ENCODE measurements around the gene UBP1. TPM values are rescaled to one million over a fixed set of nuclear protein-coding genes. Genes with fewer than 3 reads are reported as not detected.
"Not testable (repeated sequence)": the region's sequence is repeated elsewhere in the genome, so short reads cannot be mapped to it uniquely, and the experiment has no call there.

UBP1 gene
- total RNA-seq, 1 experiment from 2014 or later: 106 TPM

DNA sequence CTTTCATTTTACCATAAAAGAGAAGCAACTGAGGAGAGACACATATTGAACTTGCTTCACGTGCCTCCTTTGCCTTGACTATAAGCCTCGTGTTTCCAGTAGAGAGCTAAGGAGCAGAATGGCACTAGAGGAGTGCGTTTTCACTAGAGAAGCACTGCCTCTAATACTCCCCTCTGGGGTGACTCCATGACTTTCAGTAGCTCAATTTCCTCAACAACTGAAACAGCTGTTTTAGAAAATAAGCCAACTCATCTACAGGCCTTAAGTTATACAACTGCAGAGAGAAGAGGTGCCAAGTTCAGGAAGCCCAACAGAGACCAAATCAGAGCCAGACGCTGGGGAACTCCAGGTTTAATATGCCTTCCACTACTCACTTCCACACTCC lies 1.9 kb downstream of the UBP1 start:
- no peak for DNase-seq (ENCODE audit: low spot score)
- in situ Hi-C loops (cut with HindIII; ENCODE audit: low sequenced_read_pairs): no loop called here

- in situ Hi-C loops (cut with HindIII; ENCODE audit: low sequenced_read_pairs): no loop called here
- no peak for DNase-seq (ENCODE audit: low spot score)
These were observed 2.5 kb downstream of the UBP1 start for GRCh38 chr3:33437556-33438283.

DNA sequence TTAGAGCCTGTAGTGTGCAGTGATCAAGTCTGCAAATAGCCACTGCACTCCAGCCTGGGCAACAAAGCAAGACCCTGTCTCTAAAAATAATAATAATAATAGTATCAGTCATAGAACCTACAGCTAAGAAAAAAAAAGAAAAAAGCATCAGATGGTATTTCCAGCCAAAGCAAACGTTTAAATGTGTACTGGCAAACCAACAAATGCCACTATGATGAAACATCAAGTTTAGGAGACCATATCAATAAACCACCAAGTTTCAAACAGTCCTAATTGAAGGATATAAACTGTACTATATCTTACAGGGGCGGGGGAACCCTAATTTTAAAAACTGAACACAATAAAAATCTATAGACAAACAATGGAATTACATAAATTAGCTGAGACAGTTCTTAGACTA lies 6.4 kb downstream of the UBP1 start:
- in situ Hi-C loops (cut with HindIII; ENCODE audit: low sequenced_read_pairs): no loop called here
- DNase-seq (ENCODE audit: low spot score): no peak

DNA sequence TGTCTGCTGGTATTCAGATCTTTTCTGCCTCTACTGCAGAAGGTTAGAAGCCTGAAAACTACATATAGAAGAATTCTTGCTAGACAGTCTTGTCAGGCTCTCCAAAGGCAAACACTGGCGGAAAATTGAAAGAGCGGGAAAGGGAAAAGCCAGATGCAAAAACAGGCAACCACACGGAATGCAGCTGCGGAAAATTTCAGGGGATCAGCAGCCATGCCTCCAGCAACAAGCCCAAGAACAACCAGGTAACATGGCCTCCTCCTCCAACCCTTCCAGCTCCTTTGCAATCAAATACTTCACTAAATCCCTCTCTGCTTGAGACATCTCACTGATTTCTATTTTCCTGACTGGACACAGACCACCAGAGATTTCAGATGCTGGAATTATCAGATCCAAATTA lies 9.6 kb downstream of the UBP1 start:
- DNase-seq (ENCODE audit: low spot score): no peak
- in situ Hi-C loops (cut with HindIII; ENCODE audit: low sequenced_read_pairs): no loop called here

GRCh38 chr3:33430061-33430460 lies 10.1 kb downstream of the UBP1 start:
- in situ Hi-C loops (cut with HindIII; ENCODE audit: low sequenced_read_pairs): no loop called here

DNA sequence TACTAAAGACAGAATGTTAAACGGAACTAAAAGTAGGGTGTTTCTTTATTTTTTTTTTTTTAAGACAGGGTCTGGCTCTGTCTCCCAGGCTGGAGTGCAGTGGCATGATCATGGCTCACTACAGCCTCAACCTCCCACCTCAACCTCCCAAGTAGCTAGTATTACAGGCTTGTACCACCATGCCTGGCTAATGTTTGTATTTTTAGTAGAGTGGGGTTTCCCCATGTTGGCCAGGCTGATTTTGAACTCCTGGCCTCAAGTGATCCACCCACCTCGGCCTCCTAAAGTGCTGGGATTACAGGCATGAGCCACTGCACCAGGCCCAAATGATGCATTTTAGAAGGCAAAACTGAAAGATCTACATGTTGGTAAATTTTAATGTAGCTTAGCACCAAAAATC lies 10.9 kb downstream of the UBP1 start:
- in situ Hi-C loops (cut with HindIII; ENCODE audit: low sequenced_read_pairs); DNase-seq (ENCODE audit: low spot score): not testable (repeated sequence)

More at GRCh38 chr3:33430061-33430460, 10.1 kb downstream of the UBP1 start:
- no peak for DNase-seq (ENCODE audit: low spot score)

DNA sequence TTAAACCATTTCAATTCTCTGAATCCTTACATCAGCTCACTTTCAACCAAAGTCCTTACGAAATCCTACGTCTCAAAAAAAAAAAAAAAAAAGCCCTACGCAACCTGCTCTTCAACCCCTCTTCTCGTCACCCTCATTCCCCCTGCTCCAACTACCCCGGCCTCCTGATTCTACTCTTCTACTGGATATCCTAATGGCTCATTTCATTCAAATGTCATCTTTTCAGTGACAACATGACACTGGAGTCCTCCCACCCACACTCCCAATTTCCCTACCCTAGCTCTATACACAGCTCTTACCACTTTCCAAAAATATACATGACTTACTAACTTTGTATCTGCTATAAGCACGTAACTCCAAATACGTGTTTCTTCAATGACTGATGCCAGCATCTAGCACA lies 11.5 kb downstream of the UBP1 start:
- in situ Hi-C loops (cut with HindIII; ENCODE audit: low sequenced_read_pairs): no loop called here

DNA sequence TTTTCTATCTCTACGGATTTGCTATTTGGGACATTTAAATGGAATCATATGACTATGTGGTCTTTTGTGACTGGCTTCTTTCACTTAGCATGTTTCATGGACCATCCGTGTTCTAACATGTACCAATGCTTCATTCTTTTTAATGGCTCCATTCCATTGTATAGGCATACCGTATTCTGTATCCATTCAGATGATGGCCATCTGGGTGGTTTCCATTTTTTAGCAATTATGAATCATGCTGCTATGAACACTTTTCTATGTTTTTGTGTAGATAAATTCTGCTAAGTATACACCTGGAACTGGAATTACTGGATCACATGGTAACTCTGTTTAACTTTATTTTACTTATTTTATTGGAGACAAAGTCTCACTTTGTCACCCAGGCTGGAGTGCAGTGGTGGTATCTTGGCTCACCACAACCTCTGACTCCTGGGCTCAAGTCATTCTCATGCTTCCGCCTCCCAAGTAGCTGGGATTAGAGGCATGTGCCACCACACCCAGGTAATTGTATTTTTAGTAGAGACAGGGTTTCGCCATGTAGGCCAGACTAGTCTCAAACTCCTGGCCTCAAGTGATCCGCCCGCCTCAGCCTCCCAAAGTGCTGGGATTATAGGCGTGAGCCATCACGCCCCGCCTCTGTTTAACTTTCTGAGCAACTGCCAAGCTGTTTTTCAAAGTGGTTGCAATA lies 13.4 kb downstream of the UBP1 start:
- no peak for DNase-seq (ENCODE audit: low spot score)
- in situ Hi-C loops (cut with HindIII; ENCODE audit: low sequenced_read_pairs): no loop called here

More for the DNA sequence above, 11.5 kb downstream of the UBP1 start:
- no peak for DNase-seq (ENCODE audit: low spot score)

DNA sequence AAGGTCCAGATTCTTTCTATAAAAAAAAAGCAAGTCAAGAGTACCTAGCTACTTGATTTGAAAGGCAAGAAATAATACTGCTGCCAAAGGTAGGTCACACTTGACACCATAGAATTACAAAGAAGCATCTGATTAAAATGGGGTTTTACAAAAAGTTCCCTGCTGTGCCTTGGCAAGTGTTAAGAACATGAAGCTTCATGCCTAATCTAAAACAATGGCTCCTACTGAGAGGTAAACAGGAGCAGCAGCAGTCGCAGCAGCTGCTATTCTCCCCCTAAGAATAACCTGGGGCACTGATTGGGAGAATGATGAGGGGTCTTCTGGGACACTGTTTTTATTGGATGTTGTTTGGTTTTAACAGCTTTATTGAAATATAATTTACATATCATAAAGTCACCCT lies 14.1 kb downstream of the UBP1 start:
- peak; percentile 90 for DNase-seq (ENCODE audit: low spot score)
- in situ Hi-C loops (cut with HindIII; ENCODE audit: low sequenced_read_pairs): no loop called here

DNA sequence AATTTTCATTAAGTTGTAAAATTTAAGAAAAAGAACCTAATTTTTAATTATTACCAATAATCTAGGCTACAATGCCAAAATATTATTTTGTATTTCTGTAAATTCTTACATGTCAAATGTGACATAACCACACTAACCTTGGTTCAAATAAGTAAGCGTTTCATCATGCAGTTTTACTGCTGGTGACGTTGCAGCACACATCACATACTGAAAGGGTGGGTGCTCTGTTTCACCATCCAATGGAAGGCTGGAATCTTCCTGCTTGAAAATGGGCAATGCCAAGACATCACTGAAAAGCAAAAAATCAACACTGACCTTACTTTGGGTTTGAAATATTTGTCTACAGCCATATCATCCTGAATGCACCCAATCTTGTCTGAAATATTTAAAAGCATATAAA lies 14.8 kb downstream of the UBP1 start:
- DNase-seq (ENCODE audit: low spot score): peak; percentile 53
- in situ Hi-C loops (cut with HindIII; ENCODE audit: low sequenced_read_pairs): no loop called here

GRCh38 chr3:33424606-33425452 lies 15.4 kb downstream of the UBP1 start:
- in situ Hi-C loops (cut with HindIII; ENCODE audit: low sequenced_read_pairs): no loop called here
- no peak for DNase-seq (ENCODE audit: low spot score)

DNA sequence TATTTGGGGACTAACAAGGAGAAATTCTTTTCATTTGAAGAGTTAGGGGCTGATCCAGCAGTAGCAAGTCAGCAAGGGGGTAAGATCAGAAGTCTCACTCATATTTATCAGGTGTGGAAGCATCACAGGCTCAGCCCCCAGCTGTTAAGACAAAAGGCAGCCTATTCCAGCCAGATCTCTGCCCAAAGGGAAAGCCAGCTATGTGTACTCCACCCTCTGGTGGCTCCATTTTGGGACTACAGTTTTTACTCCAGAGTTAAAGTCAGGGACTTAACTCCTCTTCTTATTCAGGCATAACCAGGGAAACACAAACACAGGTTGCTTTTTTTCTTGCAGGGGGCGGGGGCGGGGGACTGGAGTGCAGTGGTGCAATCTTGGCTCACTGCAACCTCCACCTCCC lies 19.2 kb downstream of the UBP1 start:
- no peak for DNase-seq (ENCODE audit: low spot score)
- in situ Hi-C loops (cut with HindIII; ENCODE audit: low sequenced_read_pairs): no loop called here

GRCh38 chr3:33419948-33420347 lies 20.3 kb downstream of the UBP1 start:
- DNase-seq (ENCODE audit: low spot score): no peak
- in situ Hi-C loops (cut with HindIII; ENCODE audit: low sequenced_read_pairs): no loop called here

- in situ Hi-C loops (cut with HindIII; ENCODE audit: low sequenced_read_pairs): no loop called here
These were observed 23.0 kb downstream of the UBP1 start for GRCh38 chr3:33417066-33417673.

GRCh38 chr3:33410816-33411215 lies 29.4 kb downstream of the UBP1 start:
- in situ Hi-C loops (cut with HindIII; ENCODE audit: low sequenced_read_pairs); DNase-seq (ENCODE audit: low spot score): not testable (repeated sequence)

More at GRCh38 chr3:33417066-33417673, 23.0 kb downstream of the UBP1 start:
- no peak for DNase-seq (ENCODE audit: low spot score)

DNA sequence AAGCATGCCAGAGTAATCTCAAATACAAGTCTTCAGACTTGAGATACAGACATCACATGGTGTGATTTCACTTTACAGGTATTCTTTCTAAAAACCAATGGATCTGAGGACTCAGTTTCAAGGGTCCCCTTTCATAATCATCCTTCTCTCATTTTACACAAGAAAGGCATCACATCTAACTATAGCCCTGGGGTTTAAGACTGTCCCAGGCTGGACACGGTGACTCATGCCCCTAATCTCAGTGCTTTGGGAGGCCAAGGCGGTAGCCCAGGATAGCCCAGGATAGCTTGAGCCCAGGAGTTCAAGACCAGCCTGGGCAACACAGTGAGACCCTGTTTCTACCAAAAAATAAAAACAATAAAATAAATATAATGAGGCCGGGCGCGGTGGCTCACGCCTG lies 36.4 kb downstream of the UBP1 start:
- in situ Hi-C loops (cut with HindIII; ENCODE audit: low sequenced_read_pairs): no loop called here
- DNase-seq (ENCODE audit: low spot score): no peak

GRCh38 chr3:33402936-33403335 lies 37.3 kb downstream of the UBP1 start:
- DNase-seq (ENCODE audit: low spot score): no peak
- in situ Hi-C loops (cut with HindIII; ENCODE audit: low sequenced_read_pairs): no loop called here

GRCh38 chr3:33401781-33402180 lies 38.4 kb downstream of the UBP1 start:
- in situ Hi-C loops (cut with HindIII; ENCODE audit: low sequenced_read_pairs): no loop called here
- DNase-seq (ENCODE audit: low spot score): no peak

DNA sequence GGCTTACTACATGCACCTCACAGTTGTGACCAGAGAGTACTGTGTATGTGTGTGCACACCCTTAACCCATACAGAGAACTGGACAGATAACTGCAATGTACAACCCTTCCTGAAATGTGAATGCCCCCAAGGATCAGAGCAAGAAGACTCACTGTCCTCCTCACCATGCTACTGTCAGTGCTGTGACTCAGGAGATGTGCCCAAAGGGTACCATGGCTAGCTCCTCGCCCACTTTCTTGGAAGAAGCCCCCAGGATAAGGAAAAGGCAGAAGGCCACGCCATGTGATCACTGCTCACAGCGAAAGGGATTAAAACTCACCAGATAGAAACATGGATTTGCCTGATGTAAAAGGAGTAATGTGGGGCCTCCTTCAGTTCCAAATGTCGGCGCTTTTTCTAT lies 41.8 kb downstream of the UBP1 start:
- no peak for DNase-seq (ENCODE audit: low spot score)
- in situ Hi-C loops (cut with HindIII; ENCODE audit: low sequenced_read_pairs): no loop called here

DNA sequence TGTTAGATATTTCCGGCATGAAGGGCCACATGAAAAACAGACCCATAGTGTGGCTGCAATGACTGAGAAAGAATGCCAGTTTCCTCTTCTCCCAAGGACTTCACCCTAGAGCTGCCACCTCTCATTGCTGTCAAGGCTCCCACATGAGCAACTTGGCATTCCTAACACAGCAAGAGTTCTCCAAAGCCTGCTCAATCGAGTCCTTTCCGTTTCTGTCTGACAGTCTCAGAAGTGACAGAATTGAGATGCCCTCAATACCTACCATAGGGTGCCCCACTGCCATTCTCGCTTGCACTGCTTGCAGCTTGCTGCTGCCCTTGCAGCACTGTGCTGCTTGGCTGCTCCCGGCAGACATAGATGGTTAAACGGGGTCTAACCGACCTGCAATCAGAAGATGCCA lies 44.3 kb downstream of the UBP1 start:
- in situ Hi-C loops (cut with HindIII; ENCODE audit: low sequenced_read_pairs): no loop called here
- peak; percentile 43 for DNase-seq (ENCODE audit: low spot score)

Measured in G401 (cell line).